ENCODE results near the gene SCIN.
"Not testable (repeated sequence)": the region's sequence is repeated elsewhere in the genome, so short reads cannot be mapped to it uniquely, and the experiment has no call there.

Gene SCIN

GRCh38 chr7:12552876-12553275 lies 17.6 kb upstream of the SCIN start:
- Mint-ChIP-seq H3K27me3 (no peaks in the 10 kb centered on the region), H3K9me3 (peaks cover 6% of the 10 kb centered on the region), H3K4me3 (no peak overlapping the region), H3K27ac (ENCODE audit: low read depth) (no peak overlapping the region), H3K36me3 (ENCODE audit: insufficient read depth) (no peaks in the 10 kb centered on the region), H3K4me1 (no peaks in the 10 kb centered on the region)
- ATAC-seq (replicated peaks; ENCODE audit: extremely low read depth, poor library complexity, severe bottlenecking) (no peak), DNase-seq (ENCODE audit: low spot score in 2 of 2) (no peak)

DNA sequence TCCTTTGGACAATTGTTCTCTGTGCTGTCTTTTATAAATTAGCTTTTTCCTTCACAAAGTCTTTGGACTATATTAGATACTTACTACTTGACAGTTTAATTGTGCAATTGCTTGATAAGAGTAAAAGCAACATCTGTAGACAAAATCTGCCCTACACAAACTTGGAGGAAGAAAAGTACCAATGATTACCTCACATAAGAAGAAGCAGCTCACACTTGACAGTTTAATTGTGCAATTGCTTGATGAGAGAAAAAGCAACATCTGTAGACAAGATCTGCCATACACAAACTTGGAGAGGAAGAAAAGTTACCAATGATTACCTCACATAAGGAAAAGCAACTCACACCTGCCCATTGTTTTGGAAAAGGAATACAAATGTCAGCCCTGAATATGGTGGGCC lies 17.1 kb upstream of the SCIN start:
- Mint-ChIP-seq H3K27me3 (no peaks in the 10 kb centered on the region), H3K36me3 (ENCODE audit: insufficient read depth) (no peaks in the 10 kb centered on the region), H3K27ac (ENCODE audit: low read depth) (no peak overlapping the region), H3K4me3 (no peak overlapping the region), H3K9me3 (peaks cover 6% of the 10 kb centered on the region), H3K4me1 (no peaks in the 10 kb centered on the region)
- DNase-seq (ENCODE audit: low spot score in 2 of 2) (no peak), ATAC-seq (replicated peaks; ENCODE audit: extremely low read depth, poor library complexity, severe bottlenecking) (no peak)

DNA sequence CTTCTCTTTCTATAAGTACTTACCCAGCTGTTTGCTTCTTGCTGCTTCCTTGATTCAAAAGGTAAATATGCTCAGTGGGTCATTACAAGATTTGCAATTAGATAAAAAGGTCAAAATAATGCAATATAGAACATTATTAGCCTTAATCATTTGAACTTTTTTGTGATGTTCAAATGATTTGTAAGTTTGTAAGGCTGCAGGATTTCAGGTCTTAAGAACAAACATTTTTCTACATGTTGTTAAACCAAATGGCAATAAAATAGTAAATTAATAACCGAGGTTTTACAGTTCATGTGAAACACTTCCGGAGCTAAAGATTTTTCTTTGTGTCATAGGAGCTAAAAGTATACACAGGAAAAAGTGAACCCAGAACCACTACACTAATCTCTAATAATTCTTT lies 16.2 kb upstream of the SCIN start:
- Mint-ChIP-seq H3K4me3 (no peak overlapping the region), H3K9me3 (peaks cover 6% of the 10 kb centered on the region), H3K27me3 (no peaks in the 10 kb centered on the region), H3K27ac (ENCODE audit: low read depth) (no peak overlapping the region), H3K4me1 (no peaks in the 10 kb centered on the region), H3K36me3 (ENCODE audit: insufficient read depth) (no peaks in the 10 kb centered on the region)
- ATAC-seq (replicated peaks; ENCODE audit: extremely low read depth, poor library complexity, severe bottlenecking) (no peak), DNase-seq (ENCODE audit: low spot score in 2 of 2) (no peak)

- Mint-ChIP-seq H3K27me3 (no peaks in the 10 kb centered on the region), H3K9me3 (peaks cover 6% of the 10 kb centered on the region), H3K4me3 (no peak overlapping the region), H3K4me1 (no peaks in the 10 kb centered on the region), H3K27ac (ENCODE audit: low read depth) (no peak overlapping the region), H3K36me3 (ENCODE audit: insufficient read depth) (no peaks in the 10 kb centered on the region)
- ATAC-seq (replicated peaks; ENCODE audit: extremely low read depth, poor library complexity, severe bottlenecking) = no peak
- no peak for DNase-seq (ENCODE audit: low spot score in 2 of 2)
Measured at GRCh38 chr7:12554872-12555271, 15.6 kb upstream of the SCIN start.

DNA sequence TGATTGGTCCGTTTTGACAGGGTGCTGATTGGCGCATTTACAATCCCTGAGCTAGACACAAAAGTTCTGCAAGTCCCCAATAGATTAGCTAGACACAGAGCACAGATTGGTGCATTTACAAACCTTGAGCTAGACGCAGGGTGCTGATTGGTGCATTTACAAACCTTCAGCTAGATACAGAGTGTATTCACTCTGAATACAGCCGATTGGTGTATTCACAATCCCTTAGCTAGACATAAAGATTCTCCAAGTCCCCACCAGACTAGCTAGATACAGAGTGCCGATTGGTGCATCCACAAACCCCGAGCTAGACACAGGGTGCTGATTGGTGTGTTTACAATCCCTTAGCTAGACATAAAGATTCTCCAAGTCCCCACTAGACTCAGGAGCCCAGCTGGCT lies 14.8 kb upstream of the SCIN start:
- DNase-seq (ENCODE audit: low spot score in 2 of 2); H3K4me1 Mint-ChIP-seq; H3K27ac Mint-ChIP-seq (ENCODE audit: low read depth); H3K27me3 Mint-ChIP-seq; H3K4me3 Mint-ChIP-seq; H3K36me3 Mint-ChIP-seq (ENCODE audit: insufficient read depth); ATAC-seq (replicated peaks; ENCODE audit: extremely low read depth, poor library complexity, severe bottlenecking); H3K9me3 Mint-ChIP-seq: not testable (repeated sequence)

- not testable (repeated sequence) for H3K4me1 Mint-ChIP-seq; H3K27ac Mint-ChIP-seq (ENCODE audit: low read depth); H3K4me3 Mint-ChIP-seq; H3K27me3 Mint-ChIP-seq; H3K36me3 Mint-ChIP-seq (ENCODE audit: insufficient read depth); DNase-seq (ENCODE audit: low spot score in 2 of 2); H3K9me3 Mint-ChIP-seq; ATAC-seq (replicated peaks; ENCODE audit: extremely low read depth, poor library complexity, severe bottlenecking)
Measured at GRCh38 chr7:12556139-12556792, 14.3 kb upstream of the SCIN start.

- DNase-seq (ENCODE audit: low spot score in 2 of 2) = no peak
- no peaks in the 10 kb centered on the region for H3K36me3 Mint-ChIP-seq (ENCODE audit: insufficient read depth)
- H3K9me3 Mint-ChIP-seq = peaks cover 6% of the 10 kb centered on the region
- ATAC-seq (replicated peaks; ENCODE audit: extremely low read depth, poor library complexity, severe bottlenecking) = no peak
- H3K4me1 Mint-ChIP-seq = no peaks in the 10 kb centered on the region
- H3K27ac Mint-ChIP-seq (ENCODE audit: low read depth) = no peak overlapping the region
- H3K27me3 Mint-ChIP-seq = no peaks in the 10 kb centered on the region
- no peak overlapping the region for H3K4me3 Mint-ChIP-seq
Measured at GRCh38 chr7:12557282-12557681, 13.2 kb upstream of the SCIN start.

DNA sequence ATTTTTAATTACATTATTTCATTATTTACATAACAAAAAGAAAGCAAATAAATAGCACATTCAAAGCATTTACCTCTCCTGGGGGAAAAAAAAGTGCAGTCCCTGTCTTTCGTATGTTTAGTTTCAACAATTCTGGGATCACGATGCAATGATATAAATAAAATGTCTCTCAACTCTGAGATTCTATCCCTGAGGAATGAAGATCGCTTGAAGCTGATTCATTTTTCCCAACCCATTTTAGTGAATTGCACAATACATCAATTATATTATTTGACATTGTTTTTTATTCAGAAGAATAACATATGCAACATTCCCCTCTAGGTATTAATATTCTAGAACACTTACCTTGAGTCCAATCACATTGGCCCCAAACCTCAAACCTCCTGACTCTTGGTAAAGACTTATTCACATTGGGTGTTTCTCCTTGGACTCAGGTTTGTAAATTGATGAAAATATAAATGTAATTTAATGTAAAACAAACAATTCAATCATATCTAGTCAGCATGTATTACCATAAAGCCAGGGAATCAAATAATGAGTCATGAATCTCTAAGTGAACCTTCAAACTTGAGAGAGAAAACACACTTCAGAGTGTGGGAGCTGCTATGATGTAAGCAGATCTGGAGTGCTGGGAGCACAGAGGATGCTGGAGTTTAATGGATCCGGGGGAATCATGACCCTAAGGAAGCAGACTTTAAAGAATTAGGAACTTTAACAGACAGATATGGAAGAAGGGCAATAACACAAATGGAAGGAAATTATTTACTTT lies 5.3 kb upstream of the SCIN start:
- no peak for DNase-seq (ENCODE audit: low spot score in 2 of 2)
- Mint-ChIP-seq H3K4me3 (no peak overlapping the region), H3K4me1 (peaks cover 5% of the 10 kb centered on the region), H3K27ac (ENCODE audit: low read depth) (no peak overlapping the region), H3K36me3 (ENCODE audit: insufficient read depth) (no peaks in the 10 kb centered on the region), H3K9me3 (no peaks in the 10 kb centered on the region), H3K27me3 (peaks cover 48% of the 10 kb centered on the region)
- no peak for ATAC-seq (replicated peaks; ENCODE audit: extremely low read depth, poor library complexity, severe bottlenecking)

- no peak for ATAC-seq (replicated peaks; ENCODE audit: extremely low read depth, poor library complexity, severe bottlenecking)
- no peak overlapping the region for H3K27ac Mint-ChIP-seq (ENCODE audit: low read depth)
- H3K36me3 Mint-ChIP-seq (ENCODE audit: insufficient read depth) = no peaks in the 10 kb centered on the region
- no peak for DNase-seq (ENCODE audit: low spot score in 2 of 2)
- no peaks in the 10 kb centered on the region for H3K9me3 Mint-ChIP-seq
- peaks cover 55% of the 10 kb centered on the region for H3K27me3 Mint-ChIP-seq
- peaks cover 9% of the 10 kb centered on the region for H3K4me1 Mint-ChIP-seq
- no peak overlapping the region for H3K4me3 Mint-ChIP-seq
Measured at GRCh38 chr7:12565873-12566272, 4.6 kb upstream of the SCIN start.

GRCh38 chr7:12567015-12567414 lies 3.5 kb upstream of the SCIN start:
- Mint-ChIP-seq H3K27ac (ENCODE audit: low read depth) (no peak overlapping the region), H3K4me3 (no peak overlapping the region), H3K9me3 (no peaks in the 10 kb centered on the region), H3K27me3 (peaks cover 66% of the 10 kb centered on the region), H3K4me1 (peaks cover 9% of the 10 kb centered on the region), H3K36me3 (ENCODE audit: insufficient read depth) (no peaks in the 10 kb centered on the region)
- no peak for ATAC-seq (replicated peaks; ENCODE audit: extremely low read depth, poor library complexity, severe bottlenecking)
- no peak for DNase-seq (ENCODE audit: low spot score in 2 of 2)

DNA sequence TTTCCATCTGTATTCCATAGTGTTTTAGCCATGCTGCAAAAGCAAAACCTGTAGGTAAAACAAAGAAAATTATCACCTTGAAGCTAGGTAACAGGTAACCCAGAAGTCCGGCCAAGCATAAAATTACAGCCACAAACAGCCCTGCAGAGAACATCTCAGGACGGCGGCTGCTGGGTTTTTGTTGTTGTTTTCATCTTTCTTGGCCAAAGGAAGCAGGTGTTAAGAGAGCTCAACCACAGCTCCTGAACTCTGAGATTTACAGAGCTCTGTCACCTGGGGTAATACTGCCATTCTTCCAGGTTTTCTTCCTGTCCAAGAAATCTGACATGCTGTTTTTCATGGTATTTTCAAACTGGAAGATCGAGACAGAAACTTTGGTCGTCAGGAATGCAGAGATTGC lies 847 bp upstream of the SCIN start:
- Mint-ChIP-seq H3K27ac (ENCODE audit: low read depth) (no peak overlapping the region), H3K9me3 (no peaks in the 10 kb centered on the region), H3K36me3 (ENCODE audit: insufficient read depth) (no peaks in the 10 kb centered on the region), H3K4me1 (peaks cover 14% of the 10 kb centered on the region), H3K4me3 (peak overlapping the region; percentile 68), H3K27me3 (peaks cover 76% of the 10 kb centered on the region)
- ATAC-seq (replicated peaks; ENCODE audit: extremely low read depth, poor library complexity, severe bottlenecking) = no peak
- no peak for DNase-seq (ENCODE audit: low spot score in 2 of 2)

DNA sequence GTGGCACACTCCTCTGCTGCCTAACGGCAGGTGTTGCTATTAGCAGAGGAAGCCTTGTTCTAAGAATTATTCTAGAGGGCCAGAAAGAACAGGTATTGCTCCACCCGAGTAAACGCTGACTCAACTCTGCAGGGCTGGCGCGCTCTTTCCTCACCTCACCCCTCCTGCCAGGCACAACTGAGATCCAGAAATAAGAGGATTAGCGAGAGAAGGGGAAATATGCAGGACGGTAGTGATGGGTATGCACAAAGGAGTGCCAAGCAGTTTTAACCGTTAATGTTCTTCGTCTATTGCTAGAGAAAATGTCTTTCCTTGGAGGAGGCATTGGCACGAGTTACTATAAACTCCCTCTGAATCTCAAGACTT lies 369 bp upstream of the SCIN start:
- no peak for DNase-seq (ENCODE audit: low spot score in 2 of 2)
- H3K4me1 Mint-ChIP-seq = peaks cover 14% of the 10 kb centered on the region
- peak overlapping the region; percentile 68 for H3K4me3 Mint-ChIP-seq
- no peak overlapping the region for H3K27ac Mint-ChIP-seq (ENCODE audit: low read depth)
- no peaks in the 10 kb centered on the region for H3K9me3 Mint-ChIP-seq
- H3K27me3 Mint-ChIP-seq = peaks cover 74% of the 10 kb centered on the region
- H3K36me3 Mint-ChIP-seq (ENCODE audit: insufficient read depth) = no peaks in the 10 kb centered on the region
- ATAC-seq (replicated peaks; ENCODE audit: extremely low read depth, poor library complexity, severe bottlenecking) = peak; percentile 20

DNA sequence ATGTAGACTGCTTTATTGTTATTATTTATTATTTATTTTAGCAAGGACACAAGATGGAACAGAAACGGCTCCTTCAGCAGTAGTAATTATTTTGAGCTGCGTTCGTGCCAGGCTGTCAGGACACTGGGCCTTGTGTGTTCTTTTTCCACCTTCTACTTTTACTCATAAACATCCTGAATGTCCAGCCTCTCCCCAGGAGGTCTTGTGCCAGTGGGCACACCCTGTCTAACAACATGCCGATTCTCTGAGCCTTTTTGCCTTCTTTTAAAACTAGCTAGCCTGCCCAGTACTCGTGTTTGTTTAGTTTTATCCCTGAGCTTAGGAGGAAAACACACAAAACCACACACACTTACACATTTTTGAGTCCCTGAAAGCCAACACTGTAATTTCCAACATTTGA lies 1.2 kb downstream of the SCIN start:
- H3K27me3 Mint-ChIP-seq = peaks cover 62% of the 10 kb centered on the region
- peaks cover 14% of the 10 kb centered on the region for H3K4me1 Mint-ChIP-seq

More for the DNA sequence above, 1.2 kb downstream of the SCIN start:
- DNase-seq (ENCODE audit: low spot score in 2 of 2) (no peak), ATAC-seq (replicated peaks; ENCODE audit: extremely low read depth, poor library complexity, severe bottlenecking) (no peak)
- Mint-ChIP-seq H3K36me3 (ENCODE audit: insufficient read depth) (no peaks in the 10 kb centered on the region), H3K27ac (ENCODE audit: low read depth) (no peak overlapping the region), H3K4me3 (no peak overlapping the region), H3K9me3 (no peaks in the 10 kb centered on the region)
